NCI-H1092 (cell line): ENCODE measurements around the gene LARP4B.

Experiments used
- DNase-seq: peaks from one replicate; lab custom pipeline; 2025; lab: John Stamatoyannopoulos, UW

LARP4B gene

GRCh38 chr10:866577-866941 lies 64.9 kb downstream of the LARP4B start:
- DNase-seq, result no peak

- DNase-seq, result no peak
These were observed 65.5 kb downstream of the LARP4B start for GRCh38 chr10:865924-866576.

GRCh38 chr10:865257-865656 lies 66.2 kb downstream of the LARP4B start:
- no peak for DNase-seq

- no peak for DNase-seq
These were observed 71.0 kb downstream of the LARP4B start for GRCh38 chr10:860519-860918.

- DNase-seq, result no peak
These were observed 74.9 kb downstream of the LARP4B start for GRCh38 chr10:856416-857157.

GRCh38 chr10:855671-856070 lies 75.8 kb downstream of the LARP4B start:
- DNase-seq, result no peak

- no peak for DNase-seq
These were observed 76.4 kb downstream of the LARP4B start for GRCh38 chr10:855079-855478.

- DNase-seq, result no peak
These were observed 78.5 kb downstream of the LARP4B start for GRCh38 chr10:853017-853416.

GRCh38 chr10:852386-852785 lies 79.1 kb downstream of the LARP4B start:
- DNase-seq, result no peak

- DNase-seq, result no peak
These were observed 79.6 kb downstream of the LARP4B start for GRCh38 chr10:851901-852300.

- no peak for DNase-seq
These were observed 81.4 kb downstream of the LARP4B start for GRCh38 chr10:850093-850492.

- no peak for DNase-seq
These were observed 83.6 kb downstream of the LARP4B start for GRCh38 chr10:847868-848267.

GRCh38 chr10:846126-846685 lies 85.3 kb downstream of the LARP4B start:
- no peak for DNase-seq

GRCh38 chr10:845526-845925 lies 86.0 kb downstream of the LARP4B start:
- DNase-seq, result no peak

GRCh38 chr10:844552-844951 lies 87.0 kb downstream of the LARP4B start:
- no peak for DNase-seq

GRCh38 chr10:843703-844102 lies 87.8 kb downstream of the LARP4B start:
- DNase-seq, result no peak

GRCh38 chr10:842795-843194 lies 88.7 kb downstream of the LARP4B start:
- no peak for DNase-seq

GRCh38 chr10:841535-841934 lies 90.0 kb downstream of the LARP4B start:
- no peak for DNase-seq

GRCh38 chr10:839550-840205 lies 91.8 kb downstream of the LARP4B start:
- DNase-seq, result no peak

GRCh38 chr10:836782-837181 lies 94.7 kb downstream of the LARP4B start:
- DNase-seq, result no peak

GRCh38 chr10:834493-834892 lies 97.0 kb downstream of the LARP4B start:
- DNase-seq, result no peak

- DNase-seq, result no peak
These were observed 102.3 kb downstream of the LARP4B start for GRCh38 chr10:829241-829640.

- no peak for DNase-seq
These were observed 103.3 kb downstream of the LARP4B start for GRCh38 chr10:828191-828590.
